ENCODE results near the gene RPS6KA3.

- TF ChIP-seq CTCF (IDR thresholded peaks at IDR 0.05) (no peak), POLR2A (IDR thresholded peaks at IDR 0.05; ENCODE audit: low read depth) (no peak), POLR2AphosphoS5 (IDR thresholded peaks at IDR 0.05) (no peak), EP300 (IDR thresholded peaks at IDR 0.05) (no peak)
Measured at GRCh38 chrX:20237864-20238263, 28.8 kb downstream of the RPS6KA3 start.
